Esophagus (tissue), 2 donors: ENCODE results near the gene RPL10A. TPM values are rescaled to one million over a fixed set of nuclear protein-coding genes. Genes with fewer than 3 reads are reported as not detected.

Experiments
- H3K27ac ChIP-seq, 2 donors: one replicate each; pipeline ENCODE4 v1.5.1; 2013; ENCODE audit warnings: low read depth in 2 of 2, mild to moderate bottlenecking in 2 of 2, inconsistent platforms in 1 of 2, low read length in 1 of 2, moderate library complexity in 1 of 2
- H3K27me3 ChIP-seq, 2 donors: one replicate each; pipeline ENCODE4 v1.6.1; 2013; ENCODE audit warnings: low read length in 2 of 2, control low read depth in 1 of 2, mild to moderate bottlenecking in 1 of 2; ENCODE audit not compliant: insufficient read depth in 2 of 2, control insufficient read depth in 1 of 2
- H3K36me3 ChIP-seq, 2 donors: one replicate each; pipeline ENCODE4 v1.6.1; 2013; ENCODE audit warnings: low read length in 1 of 2; ENCODE audit not compliant: control insufficient read depth in 2 of 2, insufficient read depth in 2 of 2
- H3K4me1 ChIP-seq, 2 donors: one replicate each; pipeline ENCODE4 v1.6.1; 2013; ENCODE audit warnings: low read length in 1 of 2; ENCODE audit not compliant: control insufficient read depth in 2 of 2, insufficient read depth in 2 of 2
- H3K4me3 ChIP-seq, 2 donors: one replicate each; pipeline ENCODE4 v1.5.1; 2013; ENCODE audit warnings: low read length in 2 of 2, mild to moderate bottlenecking in 2 of 2, low read depth in 1 of 2, moderate library complexity in 1 of 2
- H3K9me3 ChIP-seq, 2 donors: one replicate each; pipeline ENCODE4 v1.6.1; 2013; ENCODE audit warnings: mild to moderate bottlenecking in 2 of 2, low read depth in 1 of 2, low read length in 1 of 2, moderate library complexity in 1 of 2; ENCODE audit not compliant: control insufficient read depth in 2 of 2, insufficient read depth in 1 of 2
- WGBS, 2 donors: extraction: QIAGEN DNeasy Blood & Tissue Kit; methylation state at CpG; one replicate each; pipeline ENCODE4 v1.1.7; 2013; 5-methylcytosine and 5-hydroxymethylcytosine counted together
- polyA plus RNA-seq, 2 donors: library from polyadenylated mRNA; stranded (reverse); fragments of 200-250 nt; gene quantifications; one replicate each; pipeline ENCODE4 v1.2.3, GENCODE V29; 2013
- donor health status: healthy with polysubstance abuse.
- donor health status: Bipolar disorder and iron deficiency.

Gene RPL10A
- polyA plus RNA-seq = 1,000 to 10,000 TPM in 1 of 2 donors, 100 to 1,000 TPM in 1; 735 to 2,438 TPM

- peak within 1 kb of the TSS; percentile 94 to 99 for H3K4me3 ChIP-seq
- H3K27ac ChIP-seq = peak within 1 kb of the TSS; percentile 91 to 97
- WGBS, 2 donors = 0% methylated on average over 75 to 86 of the region's 86 CpGs
- no peaks in the 10 kb centered on the region for H3K27me3 ChIP-seq
- no peaks in the 10 kb centered on the region for H3K9me3 ChIP-seq
- no peaks in the 10 kb centered on the region for H3K4me1 ChIP-seq
- H3K36me3 ChIP-seq = peaks cover 3 to 26% of the 10 kb centered on the region in 2 donors
These were observed at the start of gene RPL10A for GRCh38 chr6:35468181-35468979. Gene RPL10A, plus strand, starts transcription at chr6:35468401. Its CDS starts 34 bp downstream, at chr6:35468435.

- no peaks in the 10 kb centered on the region for H3K27me3 ChIP-seq
- peaks cover 11 to 45% of the 10 kb centered on the region in 2 donors for H3K36me3 ChIP-seq
- H3K27ac ChIP-seq = no peak overlapping the region
- no peaks in the 10 kb centered on the region for H3K9me3 ChIP-seq
- H3K4me3 ChIP-seq = no peak overlapping the region
- peaks cover 2 to 3% of the 10 kb centered on the region in 2 donors for H3K4me1 ChIP-seq
- WGBS, 2 donors = 73 to 76% methylated on average over 5 of the region's 5 CpGs
These were observed 48.8 kb upstream of the RPL10A start for GRCh38 chr6:35419417-35419816.

GRCh38 chr6:35419961-35420360 lies 48.2 kb upstream of the RPL10A start:
- WGBS, 2 donors = 95 to 97% methylated on average over 14 of the region's 14 CpGs
- Histone ChIP-seq H3K4me1 (peaks cover 2% of the 10 kb centered on the region in 2 donors), H3K27ac (no peak overlapping the region), H3K9me3 (no peaks in the 10 kb centered on the region), H3K27me3 (no peaks in the 10 kb centered on the region), H3K36me3 (peaks cover 14 to 47% of the 10 kb centered on the region in 2 donors), H3K4me3 (no peak overlapping the region)

DNA sequence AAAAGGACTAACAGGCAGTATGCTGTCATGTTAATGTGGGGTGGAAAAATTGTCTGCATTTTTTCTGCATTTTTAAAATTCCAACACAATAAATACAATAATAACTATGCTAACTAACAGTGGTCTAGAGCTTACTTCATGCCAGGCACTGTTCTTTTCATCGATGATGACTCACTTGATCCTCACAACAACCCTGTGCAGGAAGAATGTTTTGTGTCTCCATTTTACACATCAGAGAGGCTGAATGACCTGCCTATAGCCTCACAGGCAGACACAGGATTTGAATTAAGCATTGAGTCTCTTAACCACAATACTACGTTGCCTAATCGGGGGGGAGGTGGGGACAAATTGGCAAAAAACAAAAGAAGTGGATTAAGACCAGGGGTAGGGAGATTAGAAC lies 42.9 kb upstream of the RPL10A start:
- H3K27me3 ChIP-seq = no peaks in the 10 kb centered on the region
- H3K4me1 ChIP-seq = no peaks in the 10 kb centered on the region
- WGBS, 2 donors = 56 to 74% methylated on average over 3 of the region's 3 CpGs
- peaks cover 21 to 45% of the 10 kb centered on the region in 2 donors for H3K36me3 ChIP-seq
- H3K9me3 ChIP-seq = peaks cover 10 to 11% of the 10 kb centered on the region in 2 donors
- no peak overlapping the region for H3K27ac ChIP-seq
- H3K4me3 ChIP-seq = no peak overlapping the region

DNA sequence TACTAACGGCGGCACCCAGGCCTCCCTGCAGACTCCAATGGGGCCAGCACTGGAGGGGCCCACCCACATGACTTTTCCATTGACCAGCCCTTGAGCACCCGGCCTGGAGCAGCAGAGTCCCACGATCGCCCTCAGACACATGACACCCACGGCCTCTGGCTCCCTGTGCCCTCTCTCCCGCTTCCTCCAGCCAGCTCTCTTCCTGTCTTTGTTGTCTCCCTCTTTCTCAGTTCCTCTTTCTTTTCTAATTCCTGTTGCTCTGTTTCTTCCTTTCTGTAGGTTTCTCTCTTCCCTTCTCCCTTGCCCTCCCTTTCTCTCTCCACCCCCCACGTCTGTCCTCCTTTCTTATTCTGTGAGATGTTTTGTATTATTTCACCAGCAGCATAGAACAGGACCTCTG lies 42.1 kb upstream of the RPL10A start:
- Histone ChIP-seq H3K36me3 (peaks cover 21 to 44% of the 10 kb centered on the region in 2 donors), H3K9me3 (peaks cover 10 to 11% of the 10 kb centered on the region in 2 donors), H3K4me3 (no peak overlapping the region), H3K27ac (no peak overlapping the region), H3K27me3 (no peaks in the 10 kb centered on the region), H3K4me1 (no peaks in the 10 kb centered on the region)
- 78 to 82% methylated on average over 8 of the region's 8 CpGs for WGBS, 2 donors

- H3K27ac ChIP-seq = no peak overlapping the region
- no peak overlapping the region for H3K4me3 ChIP-seq
- peaks cover 17 to 34% of the 10 kb centered on the region in 2 donors for H3K36me3 ChIP-seq
- peaks cover 10 to 11% of the 10 kb centered on the region in 2 donors for H3K9me3 ChIP-seq
- H3K4me1 ChIP-seq = no peaks in the 10 kb centered on the region
- WGBS, 2 donors = 93% methylated on average over 5 of the region's 5 CpGs
- no peaks in the 10 kb centered on the region for H3K27me3 ChIP-seq
These were observed 40.8 kb upstream of the RPL10A start for GRCh38 chr6:35427435-35427834.

DNA sequence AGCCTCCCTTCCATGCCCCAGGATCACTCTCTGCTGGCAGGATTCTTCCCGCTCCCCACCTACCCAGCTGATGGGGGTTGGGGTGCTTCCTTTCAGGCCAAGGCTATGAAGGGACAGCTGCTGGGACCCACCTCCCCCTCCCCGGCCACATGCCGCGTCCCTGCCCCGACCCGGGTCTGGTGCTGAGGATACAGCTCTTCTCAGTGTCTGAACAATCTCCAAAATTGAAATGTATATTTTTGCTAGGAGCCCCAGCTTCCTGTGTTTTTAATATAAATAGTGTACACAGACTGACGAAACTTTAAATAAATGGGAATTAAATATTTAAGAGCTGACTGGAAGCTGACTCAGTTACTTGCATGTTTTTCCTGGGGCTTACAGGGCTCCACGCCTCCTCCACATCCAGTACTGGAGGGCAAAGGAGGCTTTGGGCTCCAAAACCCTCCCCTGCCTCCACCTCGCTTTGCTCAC lies 40.3 kb upstream of the RPL10A start:
- no peaks in the 10 kb centered on the region for H3K4me1 ChIP-seq
- H3K9me3 ChIP-seq = peaks cover 10 to 11% of the 10 kb centered on the region in 2 donors
- peaks cover 15 to 33% of the 10 kb centered on the region in 2 donors for H3K36me3 ChIP-seq
- no peaks in the 10 kb centered on the region for H3K27me3 ChIP-seq
- H3K4me3 ChIP-seq = no peak overlapping the region
- no peak overlapping the region for H3K27ac ChIP-seq
- 70 to 76% methylated on average over 9 of the region's 9 CpGs for WGBS, 2 donors

- no peak overlapping the region for H3K4me3 ChIP-seq
- peaks cover 10 to 11% of the 10 kb centered on the region in 2 donors for H3K9me3 ChIP-seq
- WGBS, 2 donors = 87 to 90% methylated on average over 10 of the region's 10 CpGs
- no peaks in the 10 kb centered on the region for H3K27me3 ChIP-seq
- no peaks in the 10 kb centered on the region for H3K4me1 ChIP-seq
- no peak overlapping the region for H3K27ac ChIP-seq
- H3K36me3 ChIP-seq = peaks cover 15 to 32% of the 10 kb centered on the region in 2 donors
These were observed 39.6 kb upstream of the RPL10A start for GRCh38 chr6:35428421-35429149.

- H3K27me3 ChIP-seq = no peaks in the 10 kb centered on the region
- peaks cover 10 to 11% of the 10 kb centered on the region in 2 donors for H3K9me3 ChIP-seq
- WGBS, 2 donors = 92 to 95% methylated on average over 2 of the region's 2 CpGs
- H3K4me1 ChIP-seq = no peaks in the 10 kb centered on the region
- H3K4me3 ChIP-seq = no peak overlapping the region
- peaks cover 9 to 23% of the 10 kb centered on the region in 2 donors for H3K36me3 ChIP-seq
- H3K27ac ChIP-seq = no peak overlapping the region
These were observed 38.7 kb upstream of the RPL10A start for GRCh38 chr6:35429463-35429862.
